Head of caudate nucleus (tissue), 42 donors: ENCODE data around the gene WDR11.
A peak's percentile ranks its signal among the peaks of the same experiment; 100 is the strongest.
"Not testable (repeated sequence)": the region's sequence is repeated elsewhere in the genome, so short reads cannot be mapped to it uniquely, and the experiment has no call there.

ENCODE experiments used
- DNase-seq, 42 donors: peaks; one replicate each; pipeline versions ENCODE4 v3.0.0 to v3.0.0-alpha.2; 2020 to 2021; ENCODE audit warnings: mixed read lengths in 7 of 42
- intact Hi-C: fragments of 100-400 bp; cut with DNase I; formaldehyde crosslinking; loops from one replicate; pipeline ENCODE4 v1.15.0; 2022

The WDR11 gene

DNA sequence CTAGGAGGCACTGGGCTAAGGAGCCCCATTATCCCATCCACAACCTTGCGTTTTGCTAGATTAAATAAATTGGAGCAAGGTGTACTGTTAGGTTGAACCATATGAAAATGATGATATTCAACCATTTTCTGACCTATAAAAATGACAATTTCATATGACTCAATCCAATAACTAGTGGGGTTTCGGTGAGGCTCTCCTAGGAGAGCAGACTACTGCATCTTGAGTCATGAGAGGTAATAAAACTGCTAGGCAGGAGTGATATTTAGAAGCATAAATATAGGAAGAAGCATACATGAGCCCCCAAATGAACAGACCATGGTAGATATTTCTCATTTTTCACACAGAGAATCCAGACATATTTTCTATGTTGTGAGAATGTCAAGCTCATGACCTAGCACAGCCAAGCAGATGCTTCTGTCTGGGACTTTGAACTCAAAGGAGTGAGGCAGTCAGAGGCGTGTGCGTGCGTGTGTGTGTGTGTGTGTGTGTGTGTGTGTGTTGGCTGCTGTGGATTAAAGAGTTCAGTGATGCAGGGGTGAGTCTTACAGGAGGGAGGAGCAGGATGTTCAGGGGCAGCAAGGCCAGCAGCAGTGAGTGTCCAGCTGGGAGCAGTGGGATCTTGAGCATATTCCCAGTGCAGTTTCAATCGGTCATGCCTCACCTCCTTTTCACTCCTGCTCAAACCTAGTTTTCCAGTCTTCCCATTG, 17.8 kb upstream of the WDR11 start:
- DNase-seq = no peak
- intact Hi-C loops = no loop called here

DNA sequence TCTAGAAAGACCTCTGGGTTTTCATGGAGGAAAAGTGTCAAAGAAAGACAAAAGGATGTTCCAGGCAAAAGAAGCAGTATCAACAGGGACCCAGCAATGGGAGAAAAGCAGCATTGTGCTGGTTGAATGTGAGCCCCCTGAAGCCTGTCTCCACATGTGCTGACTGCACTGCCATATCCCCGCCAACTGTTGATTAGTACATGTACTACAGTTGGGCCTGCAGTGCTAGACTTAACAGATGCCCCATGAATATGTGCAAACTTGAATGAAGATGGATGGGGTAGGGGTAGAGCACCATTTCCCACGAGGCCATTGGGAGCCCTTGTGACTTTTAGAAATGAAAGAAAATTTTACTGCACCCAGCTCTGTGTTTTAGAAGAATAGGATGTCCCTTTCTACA, 15.6 kb upstream of the WDR11 start:
- intact Hi-C loops = no loop called here
- no peak for DNase-seq

DNA sequence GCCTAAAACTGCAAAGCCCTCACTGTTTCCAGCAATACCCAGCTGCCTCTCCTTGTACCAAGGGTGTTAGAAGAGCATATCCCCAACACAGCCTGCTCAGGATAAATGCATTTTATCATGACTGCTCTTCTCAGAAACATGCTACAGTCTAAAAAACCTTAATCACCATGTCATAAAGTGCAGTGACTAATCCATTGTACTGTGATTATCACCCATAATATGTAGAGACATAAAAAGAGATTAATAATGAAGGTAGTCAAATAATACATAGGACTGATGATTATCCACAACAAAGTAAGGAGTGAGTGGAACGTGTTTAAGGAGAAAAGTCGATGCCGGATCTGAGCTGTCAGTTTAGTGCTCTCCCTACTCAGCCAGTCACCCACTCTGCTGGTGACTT, 12.2 kb upstream of the WDR11 start:
- no peak for DNase-seq
- intact Hi-C loops = no loop called here

DNA sequence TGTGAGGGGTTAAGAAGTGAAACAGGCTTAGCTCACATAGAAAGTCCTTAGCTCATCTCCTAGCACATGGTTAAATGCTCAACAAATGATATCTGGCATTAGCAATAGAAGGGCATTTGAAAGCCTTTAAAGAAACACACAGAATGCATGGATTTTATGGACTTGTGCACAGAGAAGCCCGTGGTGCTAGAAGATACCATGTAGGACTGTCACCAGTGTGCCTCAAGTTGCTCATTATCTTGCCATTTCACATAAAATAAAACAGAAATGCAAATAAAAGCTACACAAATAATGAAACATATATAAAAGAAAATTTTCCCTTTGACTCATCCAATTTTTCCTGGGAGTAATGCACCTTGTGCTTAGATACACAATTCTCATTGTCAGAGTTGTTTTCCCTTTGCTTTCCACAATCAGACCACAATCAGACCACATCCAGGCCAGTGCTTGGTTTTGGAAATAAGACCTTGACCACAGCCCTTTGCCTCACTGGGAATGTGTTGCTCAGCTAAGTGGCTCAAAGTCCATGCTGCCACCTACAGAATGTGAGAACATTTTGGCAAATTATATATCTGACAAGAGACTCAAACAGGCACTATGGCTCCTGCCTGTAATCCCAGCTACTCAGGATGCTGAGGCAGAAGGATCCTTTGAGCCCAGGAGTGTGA, 9.5 kb upstream of the WDR11 start:
- DNase-seq = no peak
- intact Hi-C loops = no loop called here

- no peak for DNase-seq
- intact Hi-C loops = no loop called here
Measured at GRCh38 chr10:120854388-120854787, 3.2 kb downstream of the WDR11 start.

DNA sequence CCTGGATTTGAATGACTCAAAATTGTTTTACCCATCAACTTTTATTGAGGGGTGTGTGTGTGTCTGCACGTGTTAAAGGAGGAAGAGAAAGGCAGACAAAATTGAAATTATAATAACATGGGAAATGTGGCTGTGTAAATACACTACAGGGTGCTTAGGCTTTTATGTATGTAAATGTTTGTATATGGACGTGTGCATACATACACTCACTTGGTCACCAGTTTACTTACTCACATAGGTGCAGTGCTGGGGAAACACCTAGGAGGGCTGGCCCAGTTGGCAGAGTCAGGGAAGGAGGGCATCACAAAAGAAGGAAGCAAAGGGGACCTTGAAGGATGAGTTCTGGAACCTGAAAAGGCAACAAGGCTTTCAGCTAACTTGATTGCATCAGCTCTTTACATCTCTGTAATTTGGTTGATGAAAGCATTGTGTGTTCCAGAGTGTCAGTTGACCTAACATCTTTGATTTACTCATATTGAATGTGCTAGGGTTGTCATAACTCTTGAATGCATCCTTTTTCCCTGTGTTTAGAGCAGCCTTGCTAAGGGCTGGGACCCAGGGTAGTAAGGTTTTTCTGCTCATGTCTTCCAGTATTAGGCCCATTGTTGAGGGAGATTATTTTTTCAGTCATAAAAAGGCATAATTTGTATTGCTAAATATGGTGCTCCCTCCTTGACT, 10.2 kb downstream of the WDR11 start:
- no peak for DNase-seq
- intact Hi-C loops = no loop called here

- intact Hi-C loops = no loop called here
- no peak for DNase-seq
Measured at GRCh38 chr10:120873741-120874140, 22.6 kb downstream of the WDR11 start.

DNA sequence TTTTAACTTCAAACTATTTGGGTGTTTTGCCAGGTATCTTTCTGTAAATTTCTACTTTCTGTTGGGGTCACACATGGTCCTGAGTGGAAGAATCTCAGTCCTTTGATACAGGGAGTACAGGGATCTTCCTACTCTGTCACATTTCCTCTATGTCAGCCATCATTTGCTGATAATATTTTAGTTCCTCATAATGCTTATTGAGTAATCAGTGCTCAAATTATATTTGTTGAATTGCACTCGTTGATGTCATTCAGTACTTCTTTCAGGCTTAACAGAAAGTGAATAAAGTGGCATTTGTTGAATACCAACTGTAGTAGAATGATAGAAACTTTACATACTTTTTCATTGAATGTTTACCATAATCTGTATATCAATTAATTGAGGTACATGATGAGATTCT, 31.9 kb downstream of the WDR11 start:
- DNase-seq = no peak
- intact Hi-C loops = no loop called here

DNA sequence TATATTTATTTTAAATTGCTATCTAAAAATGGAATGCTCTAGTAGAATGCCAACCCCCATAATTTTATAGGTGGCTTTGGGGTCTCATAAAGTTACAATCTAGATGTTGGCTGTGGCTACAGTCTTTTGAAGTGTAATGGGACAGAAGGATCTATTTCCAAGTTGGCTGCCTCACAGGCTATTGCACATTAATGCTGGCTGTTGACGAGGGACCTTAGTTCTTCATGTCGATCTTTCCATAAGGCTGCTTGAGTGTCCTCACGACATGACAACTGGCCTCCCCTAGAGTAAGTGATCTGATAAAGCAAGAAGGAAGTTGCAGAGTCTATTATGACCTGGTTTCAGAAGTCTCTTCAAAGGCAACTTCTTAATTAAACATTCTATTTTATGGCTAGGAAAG, 36.3 kb downstream of the WDR11 start:
- DNase-seq = no peak
- intact Hi-C loops = no loop called here

- intact Hi-C loops = no loop called here
- no peak for DNase-seq
Measured at GRCh38 chr10:120891365-120891764, 40.2 kb downstream of the WDR11 start.

DNA sequence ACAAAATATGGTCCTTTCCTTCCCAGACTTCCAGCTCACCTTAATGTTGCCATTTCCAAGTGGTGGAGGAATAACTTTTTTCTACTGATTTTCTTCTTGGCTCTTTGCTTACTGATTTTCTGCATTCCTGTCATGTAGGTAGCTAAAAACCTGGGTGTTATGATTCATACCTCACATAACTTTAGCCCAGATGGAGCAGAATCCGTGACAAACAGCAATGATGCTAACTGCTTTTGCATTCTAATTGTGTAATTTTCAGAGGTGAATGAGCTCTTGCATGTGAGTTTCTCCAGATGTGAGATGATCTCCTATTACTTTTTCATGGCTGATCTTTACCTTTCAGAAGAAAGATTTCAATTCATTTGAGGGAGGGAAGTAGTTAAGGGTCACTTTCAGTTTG, 43.4 kb downstream of the WDR11 start:
- no peak for DNase-seq
- intact Hi-C loops = no loop called here

- DNase-seq = no peak
- intact Hi-C loops = no loop called here
Measured at GRCh38 chr10:120897343-120897742, 46.2 kb downstream of the WDR11 start.

- DNase-seq = no peak
- intact Hi-C loops = no loop called here
Measured at GRCh38 chr10:120905268-120905667, 54.1 kb downstream of the WDR11 start.

DNA sequence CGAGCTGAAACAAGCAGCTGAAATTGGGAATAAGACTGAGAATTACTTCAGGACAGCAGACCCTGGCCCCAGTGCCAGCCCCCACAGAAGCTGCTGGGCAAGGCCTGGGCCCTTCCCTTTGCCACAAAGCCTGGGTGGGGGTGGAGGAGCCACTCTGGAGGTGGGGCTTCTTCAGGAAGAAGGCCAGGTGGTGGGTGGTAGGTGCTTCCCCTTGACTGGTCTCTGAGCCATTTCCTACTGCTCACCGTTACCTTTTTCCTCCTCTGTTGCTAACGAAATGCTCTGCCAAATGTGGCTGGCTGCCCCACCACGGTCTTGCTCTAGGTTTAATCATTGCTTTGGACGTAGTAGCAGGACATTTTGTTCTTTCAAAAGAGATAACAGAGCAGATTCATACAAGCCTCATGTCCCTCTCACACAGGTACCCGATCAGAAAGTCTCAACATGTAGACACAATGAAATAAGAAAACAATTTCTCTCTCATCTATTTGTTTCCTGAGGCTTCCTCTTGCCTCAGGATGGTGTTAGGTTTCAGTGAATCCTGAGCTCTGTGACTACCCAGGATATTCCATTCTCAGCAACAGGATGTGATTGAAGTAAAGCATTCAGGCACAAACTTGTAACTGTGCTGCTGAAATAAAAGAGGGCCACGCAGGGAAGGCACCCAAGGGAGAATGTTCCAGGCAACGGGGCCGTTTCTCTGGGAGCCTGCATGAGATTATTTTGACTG, 66.5 kb downstream of the WDR11 start:
- intact Hi-C loops = no loop called here

DNA sequence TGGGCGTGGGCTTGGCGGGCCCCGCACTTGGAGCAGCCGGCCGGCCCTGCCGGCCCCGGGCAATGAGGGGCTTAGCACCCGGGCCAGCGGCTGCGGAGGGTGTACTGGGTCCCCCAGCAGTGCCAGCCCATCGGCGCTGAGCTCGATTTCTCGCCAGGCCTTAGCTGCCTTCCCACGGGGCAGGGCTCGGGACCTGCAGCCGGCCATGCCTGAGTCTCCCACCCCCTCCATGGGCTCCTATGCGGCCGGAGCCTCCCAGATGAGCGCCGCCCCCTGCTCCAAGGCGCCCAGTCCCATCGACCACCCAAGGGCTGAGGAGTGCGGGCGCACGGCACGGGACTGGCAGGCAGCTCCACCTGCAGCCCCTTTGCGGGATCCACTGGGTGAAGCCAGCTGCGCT, 72.7 kb downstream of the WDR11 start:
- DNase-seq, intact Hi-C loops: not testable (repeated sequence)

More for the DNA sequence above, 66.5 kb downstream of the WDR11 start:
- peak in 1 of 42 donors; percentile 30 for DNase-seq

DNA sequence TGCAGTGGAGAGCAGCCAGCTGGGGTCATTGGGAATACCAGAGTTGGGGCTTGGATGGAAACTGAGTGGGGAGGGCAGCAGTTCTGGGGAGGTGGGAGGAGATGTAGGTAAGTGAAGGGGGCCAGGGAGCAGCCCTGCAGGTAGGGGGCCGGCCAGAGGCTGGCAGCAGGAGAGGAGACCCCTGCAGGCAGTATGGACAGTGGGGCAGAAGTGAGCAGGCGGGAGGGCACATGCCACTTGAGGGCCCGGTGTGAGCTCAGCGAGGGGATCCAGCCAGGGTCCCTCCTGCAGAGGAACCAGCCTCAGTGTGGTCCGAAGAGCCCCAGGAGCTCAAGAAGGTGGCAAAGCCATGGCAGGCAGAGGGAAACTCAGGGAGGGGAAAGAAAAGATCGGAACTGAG, 75.4 kb downstream of the WDR11 start:
- intact Hi-C loops = no loop called here
- no peak for DNase-seq

DNA sequence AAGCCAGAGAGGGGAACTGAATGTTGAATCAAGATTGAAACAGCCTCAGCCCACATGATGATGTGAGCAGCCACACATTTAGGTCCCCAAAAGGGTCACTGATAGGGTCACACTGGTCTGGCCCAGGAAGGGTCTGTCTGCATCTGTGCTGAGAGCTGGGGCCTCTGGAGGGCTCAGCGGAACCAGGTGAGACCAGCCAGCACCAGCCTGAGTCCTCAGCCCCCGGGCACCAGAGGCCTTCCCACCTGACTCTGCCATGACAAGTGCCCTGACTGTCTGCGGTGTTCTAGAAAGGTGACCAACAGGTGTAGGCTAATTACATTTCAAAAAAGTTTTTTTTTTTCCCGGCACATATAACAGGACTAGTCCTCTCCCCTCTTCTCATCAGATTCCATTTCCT, 76.2 kb downstream of the WDR11 start:
- no peak for DNase-seq
- intact Hi-C loops = no loop called here

- no peak for DNase-seq
- intact Hi-C loops = no loop called here
Measured at GRCh38 chr10:120929166-120929565, 78.0 kb downstream of the WDR11 start.

GRCh38 chr10:120931423-120931822, 80.3 kb downstream of the WDR11 start:
- DNase-seq = peak in 1 of 42 donors; percentile 8

GRCh38 chr10:120931999-120932398, 80.8 kb downstream of the WDR11 start:
- DNase-seq = no peak
- intact Hi-C loops = no loop called here

More at GRCh38 chr10:120931423-120931822, 80.3 kb downstream of the WDR11 start:
- intact Hi-C loops = no loop called here
